MM.1S (cell line): ENCODE data around the gene SORT1.

ENCODE experiments used
- CTCF ChIP-seq: fragments of 300-600 bp; sonication (generic); IDR thresholded peaks from 2 replicates; pipeline ENCODE4 v1.5.1; 2016; ENCODE audit warnings: antibody characterized with exemption, low read length, mixed read lengths
- EZH2 ChIP-seq: fragments of 300-600 bp; sonication (generic); optimal IDR thresholded peaks from 2 replicates; pipeline ENCODE3; 2017; ENCODE audit warnings: low read depth, mild to moderate bottlenecking, antibody characterized with exemption, low read length, mixed read lengths

- TF ChIP-seq CTCF, result no peak
- no peak for TF ChIP-seq EZH2
These were observed 4.3 kb upstream of the SORT1 start for GRCh38 chr1:109402025-109402424.
